Spleen (tissue), 7 donors: ENCODE data around the gene TPPP3.

Source experiments
- POLR2AphosphoS5 ChIP-seq, 3 donors: sonication (generic); formaldehyde crosslinking; IDR thresholded peaks; one replicate each; pipeline ENCODE4 v1.5.1; 2017; ENCODE audit warnings: antibody characterized with exemption in 3 of 3
- TF ChIP-seq, protein P1 (sequence below), 11 experiments: fragments of 200-600 bp in 7 of 11; fragments of 450-650 bp in 4 of 11; sonication (generic) in 4 of 11; IDR thresholded peaks in 8 of 11; conservative IDR thresholded peaks in 3 of 11; 1 replicate in 7 of 11; 2 replicates in 4 of 11; pipeline versions ENCODE4 v1.4.0 to v1.8.0; 2016 to 2021; ENCODE audit warnings: antibody characterized with exemption in 11 of 11, inconsistent platforms in 4 of 11, mild to moderate bottlenecking in 1 of 11
- donor health status: DM: no; HTN: no; CAD: no; lungs with moderate emphysema.
- donor health status: DM: no; HTN: no; CAD: no.
- donor health status: DM: no; HTN: no; CAD: no.

DNA sequence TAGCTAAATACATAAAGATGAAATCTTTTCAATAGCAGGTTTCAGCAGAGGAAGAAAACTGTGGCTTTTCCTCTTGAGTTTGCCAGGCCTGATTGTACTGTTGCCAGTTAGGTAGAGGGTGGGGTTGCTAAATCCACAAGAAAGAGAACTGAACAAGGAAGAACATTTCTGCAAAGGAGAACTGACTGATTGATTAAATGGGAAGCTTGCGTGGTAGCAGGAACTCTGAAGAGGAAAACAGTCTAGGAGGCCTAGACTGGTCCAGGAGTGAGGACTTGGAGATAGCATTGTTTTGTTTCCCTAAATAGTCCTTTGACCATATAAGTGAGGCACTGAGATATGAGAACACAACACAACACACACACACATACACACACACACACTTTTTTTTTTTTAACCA lies 47.9 kb downstream of the TPPP3 start:
- TF ChIP-seq POLR2AphosphoS5 (IDR thresholded peaks at IDR 0.05): no peak
- TF ChIP-seq, protein P1, sequence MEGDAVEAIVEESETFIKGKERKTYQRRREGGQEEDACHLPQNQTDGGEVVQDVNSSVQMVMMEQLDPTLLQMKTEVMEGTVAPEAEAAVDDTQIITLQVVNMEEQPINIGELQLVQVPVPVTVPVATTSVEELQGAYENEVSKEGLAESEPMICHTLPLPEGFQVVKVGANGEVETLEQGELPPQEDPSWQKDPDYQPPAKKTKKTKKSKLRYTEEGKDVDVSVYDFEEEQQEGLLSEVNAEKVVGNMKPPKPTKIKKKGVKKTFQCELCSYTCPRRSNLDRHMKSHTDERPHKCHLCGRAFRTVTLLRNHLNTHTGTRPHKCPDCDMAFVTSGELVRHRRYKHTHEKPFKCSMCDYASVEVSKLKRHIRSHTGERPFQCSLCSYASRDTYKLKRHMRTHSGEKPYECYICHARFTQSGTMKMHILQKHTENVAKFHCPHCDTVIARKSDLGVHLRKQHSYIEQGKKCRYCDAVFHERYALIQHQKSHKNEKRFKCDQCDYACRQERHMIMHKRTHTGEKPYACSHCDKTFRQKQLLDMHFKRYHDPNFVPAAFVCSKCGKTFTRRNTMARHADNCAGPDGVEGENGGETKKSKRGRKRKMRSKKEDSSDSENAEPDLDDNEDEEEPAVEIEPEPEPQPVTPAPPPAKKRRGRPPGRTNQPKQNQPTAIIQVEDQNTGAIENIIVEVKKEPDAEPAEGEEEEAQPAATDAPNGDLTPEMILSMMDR (IDR thresholded peaks at IDR 0.05 in 8 of 11, conservative IDR thresholded peaks at IDR 0.05 in 3 of 11): no peak
